Mesendoderm (in vitro differentiated cells): Measurements from ENCODE around the gene CORO2B.

Source experiments
- DNase-seq: peaks from one replicate; pipeline ENCODE4 v3.0.0; 2013
- H2AK5ac ChIP-seq: 2 replicates; pipeline ENCODE4 v1.6.1; 2013; ENCODE audit warnings: low read length, inconsistent platforms
- H2BK120ac ChIP-seq: 2 replicates; pipeline ENCODE4 v1.6.1; 2013; ENCODE audit warnings: low read depth, mild to moderate bottlenecking, low read length, moderate library complexity, mixed read lengths
- H2BK15ac ChIP-seq: replicated peaks from 2 replicates; pipeline ENCODE4 v1.6.1; 2013; ENCODE audit warnings: low read depth, mild to moderate bottlenecking, moderate library complexity
- H2BK5ac ChIP-seq: 2 replicates; pipeline ENCODE4 v1.6.1; 2013; ENCODE audit warnings: low read length, inconsistent platforms
- H3K18ac ChIP-seq: 2 replicates; pipeline ENCODE4 v1.6.1; 2013; ENCODE audit warnings: mild to moderate bottlenecking, low read length, mixed read lengths
- H3K23ac ChIP-seq: one replicate; pipeline ENCODE4 v1.6.1; 2013; ENCODE audit warnings: low read length
- H3K27ac ChIP-seq: 2 replicates; pipeline ENCODE4 v1.5.1; 2013; ENCODE audit warnings: low read depth, mild to moderate bottlenecking, inconsistent platforms, low read length, moderate library complexity
- H3K27me3 ChIP-seq: 2 replicates; pipeline ENCODE4 v1.6.1; 2013; ENCODE audit warnings: low read length, control low read depth, mild to moderate bottlenecking, inconsistent platforms; ENCODE audit not compliant: insufficient read depth, poor library complexity
- H3K36me3 ChIP-seq: 2 replicates; pipeline ENCODE4 v1.6.1; 2013; ENCODE audit warnings: low read length, inconsistent platforms; ENCODE audit not compliant: control insufficient read depth, insufficient read depth
- H3K4ac ChIP-seq: one replicate; pipeline ENCODE4 v1.6.1; 2013; ENCODE audit warnings: low read depth, mild to moderate bottlenecking, low read length, moderate library complexity
- H3K4me1 ChIP-seq: 2 replicates; pipeline ENCODE4 v1.6.1; 2013; ENCODE audit warnings: low read depth, low read length, inconsistent platforms; ENCODE audit not compliant: control insufficient read depth
- H3K4me2 ChIP-seq: 2 replicates; pipeline ENCODE4 v1.6.1; 2013; ENCODE audit warnings: low read length
- H3K4me3 ChIP-seq: 2 replicates; pipeline ENCODE4 v1.5.1; 2013; ENCODE audit warnings: mild to moderate bottlenecking, low read length
- H3K56ac ChIP-seq: one replicate; pipeline ENCODE4 v1.6.1; 2013; ENCODE audit warnings: low read length
- H3K79me1 ChIP-seq: 2 replicates; pipeline ENCODE4 v1.6.1; 2013; ENCODE audit warnings: low read length, inconsistent platforms
- H3K79me2 ChIP-seq: 2 replicates; pipeline ENCODE4 v1.6.1; 2013; ENCODE audit warnings: mild to moderate bottlenecking, low read length; ENCODE audit not compliant: control insufficient read depth, insufficient read depth
- H3K9ac ChIP-seq: 2 replicates; pipeline ENCODE4 v1.6.1; 2013; ENCODE audit warnings: low read length, inconsistent platforms
- H4K5ac ChIP-seq: one replicate; pipeline ENCODE4 v1.6.1; 2013; ENCODE audit warnings: low read length
- H4K8ac ChIP-seq: one replicate; pipeline ENCODE4 v1.6.1; 2013; ENCODE audit warnings: low read depth, mild to moderate bottlenecking, control low read depth, low read length, moderate library complexity
- WGBS: extraction: QIAGEN DNeasy Blood & Tissue Kit; methylation state at CpG from one replicate; pipeline ENCODE4 v1.1.7; 2013; ENCODE audit warnings: low lambda C conversion rate, missing lambda C conversion rate; ENCODE audit not compliant: insufficient coverage; ENCODE audit errors: extremely low coverage; 5-methylcytosine and 5-hydroxymethylcytosine counted together

The CORO2B gene

GRCh38 chr15:68627995-68628394 is 49.2 kb downstream of the CORO2B start:
- Histone ChIP-seq H3K4me1 (no peaks in the 10 kb centered on the region), H3K23ac (no peak overlapping the region), H3K4me2 (no peak overlapping the region), H4K8ac (no peak overlapping the region), H2AK5ac (no peak overlapping the region), H3K18ac (no peak overlapping the region), H2BK120ac (no peak overlapping the region), H2BK15ac (no peak overlapping the region), H3K9ac (no peak overlapping the region), H3K79me2 (no peaks in the 10 kb centered on the region), H3K4ac (no peak overlapping the region), H3K27me3 (no peaks in the 10 kb centered on the region), H3K27ac (no peak overlapping the region), H4K5ac (no peak overlapping the region), H2BK5ac (no peak overlapping the region), H3K36me3 (no peaks in the 10 kb centered on the region), H3K4me3 (no peak overlapping the region), H3K79me1 (no peaks in the 10 kb centered on the region), H3K56ac (no peak overlapping the region)
- WGBS: no CpG with 5 or more reads among the region's 2 CpGs
- DNase-seq: no peak

- Histone ChIP-seq H3K18ac (no peak overlapping the region), H2BK120ac (no peak overlapping the region), H3K4me2 (no peak overlapping the region), H3K23ac (no peak overlapping the region), H3K56ac (no peak overlapping the region), H4K8ac (no peak overlapping the region), H2AK5ac (no peak overlapping the region), H3K36me3 (no peaks in the 10 kb centered on the region), H3K4ac (no peak overlapping the region), H3K27me3 (no peaks in the 10 kb centered on the region), H4K5ac (no peak overlapping the region), H3K27ac (no peak overlapping the region), H3K9ac (no peak overlapping the region), H3K79me1 (no peaks in the 10 kb centered on the region), H3K4me3 (no peak overlapping the region), H3K79me2 (no peaks in the 10 kb centered on the region), H2BK5ac (no peak overlapping the region), H3K4me1 (no peaks in the 10 kb centered on the region), H2BK15ac (no peak overlapping the region)
- DNase-seq: no peak
- no CpG with 5 or more reads among the region's 8 CpGs for WGBS
These were observed 50.9 kb downstream of the CORO2B start for GRCh38 chr15:68629519-68630210.

GRCh38 chr15:68630211-68630555 is 51.4 kb downstream of the CORO2B start:
- Histone ChIP-seq H2AK5ac (no peak overlapping the region), H3K9ac (no peak overlapping the region), H2BK15ac (no peak overlapping the region), H2BK120ac (no peak overlapping the region), H3K27ac (no peak overlapping the region), H3K79me2 (no peaks in the 10 kb centered on the region), H4K5ac (no peak overlapping the region), H3K79me1 (no peaks in the 10 kb centered on the region), H3K27me3 (no peaks in the 10 kb centered on the region), H3K18ac (no peak overlapping the region), H3K23ac (no peak overlapping the region), H3K36me3 (no peaks in the 10 kb centered on the region), H2BK5ac (no peak overlapping the region), H3K56ac (no peak overlapping the region), H3K4me3 (no peak overlapping the region), H3K4me2 (no peak overlapping the region), H4K8ac (no peak overlapping the region), H3K4ac (no peak overlapping the region), H3K4me1 (no peaks in the 10 kb centered on the region)
- WGBS: no CpG with 5 or more reads among the region's 9 CpGs
- DNase-seq: no peak

- H3K4me2 ChIP-seq: no peak overlapping the region
- no peak overlapping the region for H3K56ac ChIP-seq
- H3K23ac ChIP-seq: no peak overlapping the region
- no peak overlapping the region for H3K4ac ChIP-seq
- H4K8ac ChIP-seq: no peak overlapping the region
- no peak overlapping the region for H3K4me3 ChIP-seq
- no peak overlapping the region for H4K5ac ChIP-seq
- no peak overlapping the region for H2BK5ac ChIP-seq
- no peaks in the 10 kb centered on the region for H3K36me3 ChIP-seq
- H2BK15ac ChIP-seq: no peak overlapping the region
- no peaks in the 10 kb centered on the region for H3K27me3 ChIP-seq
- H3K27ac ChIP-seq: no peak overlapping the region
- no peak overlapping the region for H2AK5ac ChIP-seq
- no CpG with 5 or more reads among the region's 8 CpGs for WGBS
- H3K18ac ChIP-seq: no peak overlapping the region
- no peak for DNase-seq
- H3K79me2 ChIP-seq: no peaks in the 10 kb centered on the region
- no peak overlapping the region for H2BK120ac ChIP-seq
- no peaks in the 10 kb centered on the region for H3K79me1 ChIP-seq
- no peaks in the 10 kb centered on the region for H3K4me1 ChIP-seq
- H3K9ac ChIP-seq: no peak overlapping the region
These were observed 52.0 kb downstream of the CORO2B start for GRCh38 chr15:68630836-68631235.

GRCh38 chr15:68631601-68632051 is 52.8 kb downstream of the CORO2B start:
- Histone ChIP-seq H3K4me1 (no peaks in the 10 kb centered on the region), H3K4ac (no peak overlapping the region), H2AK5ac (no peak overlapping the region), H3K18ac (no peak overlapping the region), H2BK5ac (no peak overlapping the region), H3K36me3 (no peaks in the 10 kb centered on the region), H4K5ac (no peak overlapping the region), H3K27ac (no peak overlapping the region), H4K8ac (no peak overlapping the region), H3K9ac (no peak overlapping the region), H3K23ac (no peak overlapping the region), H3K79me1 (no peaks in the 10 kb centered on the region), H3K79me2 (no peaks in the 10 kb centered on the region), H2BK15ac (no peak overlapping the region), H3K4me3 (no peak overlapping the region), H2BK120ac (no peak overlapping the region), H3K4me2 (no peak overlapping the region), H3K27me3 (no peaks in the 10 kb centered on the region), H3K56ac (no peak overlapping the region)
- no CpG with 5 or more reads among the region's 6 CpGs for WGBS
- DNase-seq: peak; percentile 92

GRCh38 chr15:68632101-68632500 is 53.3 kb downstream of the CORO2B start:
- Histone ChIP-seq H3K36me3 (no peaks in the 10 kb centered on the region), H3K27ac (no peak overlapping the region), H4K5ac (no peak overlapping the region), H2BK5ac (no peak overlapping the region), H3K4ac (no peak overlapping the region), H3K56ac (no peak overlapping the region), H3K4me3 (no peak overlapping the region), H3K23ac (no peak overlapping the region), H3K27me3 (no peaks in the 10 kb centered on the region), H3K9ac (no peak overlapping the region), H2BK120ac (no peak overlapping the region), H2BK15ac (no peak overlapping the region), H3K79me1 (no peaks in the 10 kb centered on the region), H3K4me2 (no peak overlapping the region), H3K79me2 (no peaks in the 10 kb centered on the region), H3K18ac (no peak overlapping the region), H2AK5ac (no peak overlapping the region), H3K4me1 (no peaks in the 10 kb centered on the region), H4K8ac (no peak overlapping the region)
- WGBS: no CpG with 5 or more reads among the region's 9 CpGs
- DNase-seq: no peak
